HepG2 (cell line): Measurements from ENCODE around the gene FBXO10. TPM values are rescaled to one million over a fixed set of nuclear protein-coding genes. Genes with fewer than 3 reads are reported as not detected.

ENCODE experiments used
- ATAC-seq: fragments of 200-7000 bp; cut with Tn5 transposase; 3 replicates; pipeline ENCODE4 v1.9.1; 2020; ENCODE audit warnings: mild to moderate bottlenecking, moderate library complexity
- BruUV-seq: library from RNA; stranded (reverse); fragments of 400-500 nt; replicated peaks from 2 replicates; lab custom pipeline; 2021; lab: Mats Ljungman, UMichigan
- CTCF ChIA-PET: fragments of 300-600 bp; formaldehyde crosslinking; extraction: SDS; loops from one replicate; lab custom pipeline; 2021; ENCODE audit warnings: low total read pairs, inconsistent platforms, low intra/inter-chr PET ratio; lab: Yijun Ruan, JAX
- POLR2A ChIA-PET: fragments of 350-600 bp; sonication (Branson Sonifier 250); formaldehyde crosslinking; loops from one replicate; lab custom pipeline; 2020; ENCODE audit warnings: antibody characterized with exemption, inconsistent platforms; lab: Yijun Ruan, JAX
- DNase-seq: peaks from one replicate; pipeline ENCODE4 v3.0.0-alpha.2; 2015; ENCODE audit warnings: low spot score
- FAIRE-seq: peaks from 3 replicates; lab custom pipeline; 2011; peaks lifted over from hg19 to GRCh38; lab: Jason Lieb, UNC
- H2AFZ ChIP-seq: one replicate; pipeline ENCODE4 v1.6.1; 2011; ENCODE audit warnings: low read length, inconsistent platforms
- H3K27ac ChIP-seq: fragments of 300-600 bp; 3 replicates; pipeline ENCODE4 v1.8.0; 2011; ENCODE audit warnings: mixed run types, mild to moderate bottlenecking, mixed read lengths, low read length, inconsistent platforms; ENCODE audit not compliant: insufficient read depth; ENCODE audit errors: extremely low read length
- H3K27me3 ChIP-seq, 2 experiments: fragments of 200-600 bp in 1 of 2; 2 replicates in 1 of 2; 3 replicates in 1 of 2; pipeline versions ENCODE4 v1.6.0 to v1.8.0; 2011; ENCODE audit warnings: low read length in 2 of 2, mild to moderate bottlenecking in 2 of 2, moderate library complexity in 2 of 2, inconsistent platforms in 1 of 2; ENCODE audit not compliant: insufficient read depth in 2 of 2, control insufficient read depth in 1 of 2
- H3K36me3 ChIP-seq, 2 experiments: fragments of 200-600 bp in 1 of 2; replicated peaks in 1 of 2; 2 replicates in 1 of 2; 3 replicates in 1 of 2; pipeline versions ENCODE4 v1.5.1 to v1.8.0; 2011; ENCODE audit warnings: low read length in 2 of 2, inconsistent platforms in 1 of 2; ENCODE audit not compliant: insufficient read depth in 2 of 2, control insufficient read depth in 1 of 2
- H3K4me1 ChIP-seq: 2 replicates; pipeline ENCODE4 v1.5.1; 2012; ENCODE audit warnings: low read length, inconsistent platforms; ENCODE audit not compliant: insufficient read depth
- H3K4me2 ChIP-seq: 2 replicates; pipeline ENCODE4 v1.6.0; 2011; ENCODE audit warnings: low read depth, low read length, inconsistent platforms
- H3K4me3 ChIP-seq, 3 experiments: fragments of 200-600 bp in 1 of 3; sonication (generic), shearing (Covaris generic) in 1 of 3; replicated peaks in 1 of 3; 2 replicates each; pipeline ENCODE4 v1.5.1; 2011 to 2016; ENCODE audit warnings: low read length in 3 of 3, inconsistent platforms in 2 of 3, low read depth in 2 of 3, mild to moderate bottlenecking in 2 of 3, control low read depth in 1 of 3, mixed read lengths in 1 of 3; ENCODE audit not compliant: insufficient read depth in 1 of 3
- H3K79me2 ChIP-seq: one replicate; pipeline ENCODE4 v1.6.1; 2011; ENCODE audit warnings: low read length, inconsistent platforms; ENCODE audit not compliant: insufficient read depth
- H3K9ac ChIP-seq: 2 replicates; pipeline ENCODE4 v1.6.0; 2011; ENCODE audit warnings: mild to moderate bottlenecking, low read depth, low read length, inconsistent platforms; ENCODE audit not compliant: insufficient read depth
- H3K9me3 ChIP-seq: 2 replicates; pipeline ENCODE4 v1.5.1; 2012; ENCODE audit warnings: mild to moderate bottlenecking, low read length
- H4K20me1 ChIP-seq: 2 replicates; pipeline ENCODE4 v1.6.0; 2011; ENCODE audit warnings: inconsistent platforms, mild to moderate bottlenecking, low read length, moderate library complexity; ENCODE audit not compliant: insufficient read depth
- GABPA ChIP-seq, 2 experiments: IDR thresholded peaks; 2 replicates each; pipeline ENCODE4 v1.6.1; 2011 to 2016; ENCODE audit warnings: low read depth in 2 of 2, low read length in 1 of 2, missing biosample characterization in 1 of 2, missing genetic modification characterization in 1 of 2
- GLI4 ChIP-seq: sonication (generic); formaldehyde crosslinking; IDR thresholded peaks from 2 replicates; pipeline ENCODE4 v1.5.1; 2020; ENCODE audit warnings: missing genetic modification reagents, mild to moderate bottlenecking, moderate library complexity, borderline replicate concordance
- GRHL1 ChIP-seq: sonication (generic); formaldehyde crosslinking; conservative IDR thresholded peaks from 2 replicates; pipeline ENCODE4 v1.8.0; 2022; ENCODE audit warnings: missing genetic modification reagents
- KIAA2018 ChIP-seq: sonication (generic); formaldehyde crosslinking; IDR thresholded peaks from 2 replicates; pipeline ENCODE4 v1.5.0; 2020; ENCODE audit warnings: mild to moderate bottlenecking, missing genetic modification reagents, borderline replicate concordance
- MED13 ChIP-seq: sonication (generic); formaldehyde crosslinking; IDR thresholded peaks from 2 replicates; pipeline ENCODE4 v1.5.0; 2020; ENCODE audit warnings: missing genetic modification reagents
- MZF1 ChIP-seq: sonication (generic); formaldehyde crosslinking; IDR thresholded peaks from 2 replicates; pipeline ENCODE4 v1.8.1; 2023; ENCODE audit warnings: mild to moderate bottlenecking, missing genetic modification reagents, borderline replicate concordance
- POGZ ChIP-seq: sonication (generic); formaldehyde crosslinking; IDR thresholded peaks from 2 replicates; pipeline ENCODE4 v1.4.0; 2020; ENCODE audit warnings: mild to moderate bottlenecking, missing genetic modification reagents
- RBM22 ChIP-seq: fragments of 200-400 bp; formaldehyde crosslinking; optimal IDR thresholded peaks from 2 replicates; pipeline ENCODE3; 2017; ENCODE audit warnings: mild to moderate bottlenecking, low read length, moderate library complexity
- SMC3 ChIP-seq: IDR thresholded peaks from 2 replicates; pipeline ENCODE4 v1.6.1; 2011; ENCODE audit warnings: low read length, improper control_type of control experiment
- WIZ ChIP-seq: sonication (generic); formaldehyde crosslinking; IDR thresholded peaks from 2 replicates; pipeline ENCODE4 v1.5.1; 2020; ENCODE audit warnings: mild to moderate bottlenecking, missing genetic modification reagents
- ZMYM2 ChIP-seq: sonication (generic); formaldehyde crosslinking; IDR thresholded peaks from 2 replicates; pipeline ENCODE4 v1.8.0; 2022; ENCODE audit warnings: mild to moderate bottlenecking, missing genetic modification reagents
- ZNF264 ChIP-seq: sonication (generic); formaldehyde crosslinking; IDR thresholded peaks from 2 replicates; pipeline ENCODE4 v1.4.0; 2020; ENCODE audit warnings: missing genetic modification reagents
- WGBS: methylation state at CpG from one replicate; pipeline ENCODE4 v1.1.6; 2017; ENCODE audit warnings: low lambda C conversion rate; 5-methylcytosine and 5-hydroxymethylcytosine counted together
- in situ Hi-C: cut with HindIII; loops from 2 replicates; pipeline ENCODE4 v1.10.0; 2017; ENCODE audit warnings: low pct_unique_long_range_greater_than_20kb; ENCODE audit not compliant: extremely low pct_ligation_motif_present
- intact Hi-C: fragments of 100-400 bp; cut with micrococcal nuclease; formaldehyde crosslinking; loops from one replicate; pipeline ENCODE4 v1.10.0; 2022; ENCODE audit not compliant: unreplicated experiment
- polyA plus RNA-seq, 8 experiments: library from polyadenylated mRNA; depleted of rRNA in 3 of 8; stranded (reverse) in 7 of 8; unstranded in 1 of 8; fragments of >200 nt; fragmentation: Illumina TruSeq in 4 of 8; extraction: Trizol in 4 of 8; gene quantifications; 2 replicates each; pipeline versions ENCODE4 v1.2.1 to v1.2.3, GENCODE V29; 2011 to 2016; ENCODE audit warnings: low read depth in 4 of 8, missing spikeins in 1 of 8, mixed read lengths in 1 of 8; ENCODE audit not compliant: insufficient read depth in 1 of 8
- total RNA-seq, 5 experiments: library from RNA; depleted of rRNA; stranded (reverse); fragments of >200 nt; fragmentation: Illumina TruSeq; extraction: Trizol; gene quantifications; 2 replicates each; pipeline ENCODE4 v1.2.3, GENCODE V29; 2016; ENCODE audit warnings: low read depth in 1 of 5
- TF ChIP-seq, protein P1 (sequence below): fragments of 450-650 bp; IDR thresholded peaks from 2 replicates; pipeline ENCODE4 v1.6.1; 2017

Gene FBXO10
- total and polyA plus RNA-seq, 2 of the 13 experiments (the other 11 are each of a cell fraction or from before 2014, with no cell fraction given): 3.1 to 5.1 TPM

DNA sequence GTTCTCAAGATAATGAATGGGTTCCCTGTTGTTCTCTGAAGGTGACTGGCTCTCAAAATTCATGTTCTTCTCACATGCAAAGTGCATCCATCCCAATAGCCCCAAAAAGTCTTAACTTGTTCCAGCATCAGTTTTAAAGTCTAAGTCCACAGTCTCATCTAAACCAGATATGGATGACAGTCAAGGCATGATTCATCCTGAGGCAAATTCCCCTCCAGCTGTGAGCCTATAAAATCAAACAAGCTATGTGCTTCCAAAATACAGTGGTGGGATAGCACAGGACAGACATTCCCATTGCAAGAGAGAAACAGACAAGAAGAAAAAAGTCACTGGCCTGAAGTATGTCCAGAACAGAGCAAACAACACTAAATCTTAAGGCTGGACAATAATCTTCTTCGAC is 25.4 kb downstream of the FBXO10 start:
- no peaks in the 10 kb centered on the region for H3K36me3 ChIP-seq
- ATAC-seq (no peak), FAIRE-seq (no peak), DNase-seq (no peak)
- H3K9ac ChIP-seq: no peak overlapping the region
- H4K20me1 ChIP-seq: no peaks in the 10 kb centered on the region
- H2AFZ ChIP-seq: no peak overlapping the region
- no peaks in the 10 kb centered on the region for H3K27me3 ChIP-seq
- no peak overlapping the region for H3K4me2 ChIP-seq
- intact Hi-C loops (no loop called here), in situ Hi-C loops (no loop called here)
- H3K9me3 ChIP-seq: no peaks in the 10 kb centered on the region
- POLR2A ChIA-PET: no interaction called here
- H3K4me3 ChIP-seq: no peak overlapping the region
- no TSS peak for BruUV-seq
- CTCF ChIA-PET: no interaction called here
- 57% methylated on average over 1 of the region's 1 CpG for WGBS
- H3K79me2 ChIP-seq: no peaks in the 10 kb centered on the region
- H3K27ac ChIP-seq: no peak overlapping the region
- H3K4me1 ChIP-seq: no peaks in the 10 kb centered on the region
- TF ChIP-seq MED13: no peak
- no peak for TF ChIP-seq SMC3
- TF ChIP-seq ZNF264 (CRISPR knock-in tag): no peak
- no peak for TF ChIP-seq ZMYM2 (CRISPR knock-in tag)
- no peak for TF ChIP-seq KIAA2018
- no peak for TF ChIP-seq WIZ (CRISPR knock-in tag)
- no peak for TF ChIP-seq MZF1 (CRISPR knock-in tag)
- TF ChIP-seq RBM22: no peak
- no peak for TF ChIP-seq POGZ (CRISPR knock-in tag)
- no peak for TF ChIP-seq GRHL1
- TF ChIP-seq, protein P1, sequence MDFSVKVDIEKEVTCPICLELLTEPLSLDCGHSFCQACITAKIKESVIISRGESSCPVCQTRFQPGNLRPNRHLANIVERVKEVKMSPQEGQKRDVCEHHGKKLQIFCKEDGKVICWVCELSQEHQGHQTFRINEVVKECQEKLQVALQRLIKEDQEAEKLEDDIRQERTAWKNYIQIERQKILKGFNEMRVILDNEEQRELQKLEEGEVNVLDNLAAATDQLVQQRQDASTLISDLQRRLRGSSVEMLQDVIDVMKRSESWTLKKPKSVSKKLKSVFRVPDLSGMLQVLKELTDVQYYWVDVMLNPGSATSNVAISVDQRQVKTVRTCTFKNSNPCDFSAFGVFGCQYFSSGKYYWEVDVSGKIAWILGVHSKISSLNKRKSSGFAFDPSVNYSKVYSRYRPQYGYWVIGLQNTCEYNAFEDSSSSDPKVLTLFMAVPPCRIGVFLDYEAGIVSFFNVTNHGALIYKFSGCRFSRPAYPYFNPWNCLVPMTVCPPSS: no peak
- TF ChIP-seq GLI4 (CRISPR knock-in tag): no peak
- no peak for TF ChIP-seq GABPA (IDR thresholded peaks at IDR 0.05; ENCODE audit: low read depth, low read length)
- TF ChIP-seq GABPA (CRISPR knock-in tag; IDR thresholded peaks at IDR 0.05; ENCODE audit: low read depth): no peak
